ENCODE data around the gene METRN.
A peak's percentile ranks its signal among the peaks of the same experiment; 100 is the strongest.

Gene METRN

DNA sequence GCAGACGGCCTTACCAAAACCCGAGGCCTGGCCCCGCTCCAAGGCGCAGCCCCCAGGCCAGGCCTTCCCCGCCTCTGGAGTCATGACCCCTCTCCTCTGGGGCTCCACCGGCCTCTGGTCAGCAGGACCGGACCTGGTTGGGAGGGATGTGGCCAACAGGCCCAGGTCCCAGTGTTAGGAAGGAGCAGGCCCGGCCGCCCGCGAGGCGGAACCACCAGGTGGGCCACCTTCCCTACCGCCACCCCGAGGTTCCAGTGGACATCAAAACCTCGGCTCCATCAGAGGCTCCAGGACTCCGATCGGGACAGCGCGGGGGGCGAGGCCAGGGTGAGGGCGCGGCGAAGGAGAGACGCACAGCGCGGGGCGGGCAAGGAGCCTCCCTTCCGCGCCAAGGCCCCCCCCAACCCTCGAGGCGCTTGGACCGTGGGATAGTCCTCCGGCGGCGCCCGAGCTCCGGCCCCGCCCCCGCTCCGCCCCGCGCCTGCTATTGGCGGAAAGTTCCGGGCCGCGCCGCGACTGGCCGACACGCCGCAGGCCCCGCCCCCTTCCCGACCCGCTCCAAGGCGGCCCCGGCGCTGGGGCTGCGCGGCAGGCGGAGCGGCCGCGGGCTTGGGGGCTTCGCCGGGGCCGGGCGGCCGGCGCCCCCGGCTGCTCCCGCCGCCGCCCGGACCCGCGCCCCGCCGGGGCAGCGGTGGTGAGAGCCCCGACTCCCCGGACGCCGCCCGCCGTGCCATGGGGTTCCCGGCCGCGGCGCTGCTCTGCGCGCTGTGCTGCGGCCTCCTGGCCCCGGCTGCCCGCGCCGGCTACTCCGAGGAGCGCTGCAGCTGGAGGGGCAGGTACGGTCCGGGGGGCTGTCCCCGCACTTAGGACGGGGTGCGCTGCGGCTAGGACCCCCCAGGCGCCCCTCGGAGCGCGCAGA, at the start of gene METRN:
METRN (plus strand) TSS at position 561 of the 919 bp plus-strand sequence; CDS start at position 733, 172 bp downstream.
- peak; percentile 84 for DNase-seq (ENCODE audit: low read depth)

GRCh38 chr16:666572-666971, 48.3 kb upstream of the METRN start:
- no peak for DNase-seq (ENCODE audit: low read depth)

- DNase-seq (ENCODE audit: low read depth): no peak
These were observed 47.7 kb upstream of the METRN start for GRCh38 chr16:667113-667779.

DNA sequence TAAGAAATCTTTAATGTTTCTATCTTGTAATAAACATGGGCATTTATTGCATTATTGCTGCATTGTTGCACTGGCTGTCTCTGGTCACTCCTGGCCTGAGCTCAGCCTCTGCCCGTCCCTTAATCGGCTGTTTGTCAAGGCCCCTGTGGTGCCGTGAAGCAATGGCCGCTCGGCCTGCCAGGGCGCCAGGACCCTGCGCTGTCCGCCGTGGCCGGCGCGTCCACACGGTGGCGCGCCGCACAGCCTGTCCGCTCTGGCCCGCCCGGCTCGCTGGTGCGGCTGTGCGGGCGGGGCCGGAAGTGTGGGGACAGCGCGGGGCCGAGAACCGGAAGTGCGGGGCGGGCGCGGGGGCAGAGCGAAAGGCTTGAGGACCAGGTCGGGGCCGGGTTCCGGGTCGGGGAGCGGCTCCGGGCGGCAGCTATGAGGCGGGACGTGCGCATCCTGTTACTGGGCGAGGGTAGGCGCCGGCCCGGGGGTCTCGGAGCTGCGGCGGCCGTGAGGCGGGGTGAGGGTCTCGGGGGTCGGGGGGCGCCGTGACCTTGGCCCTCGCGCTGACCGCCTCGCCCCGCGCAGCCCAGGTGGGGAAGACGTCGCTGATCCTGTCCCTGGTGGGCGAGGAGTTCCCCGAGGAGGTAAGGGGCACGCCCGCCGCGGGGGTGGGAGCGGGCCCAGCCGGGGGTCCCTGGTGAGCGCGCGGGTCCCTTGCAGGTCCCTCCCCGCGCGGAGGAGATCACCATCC, 47.0 kb upstream of the METRN start, which contains the start of gene RHOT2:
RHOT2 (plus strand) TSS at position 353 of the 739 bp plus-strand sequence; CDS start at position 421, 68 bp downstream.
- peak; percentile 92 for DNase-seq (ENCODE audit: low read depth)

- DNase-seq (ENCODE audit: low read depth): no peak
These were observed 46.3 kb upstream of the METRN start for GRCh38 chr16:668519-669171.

DNA sequence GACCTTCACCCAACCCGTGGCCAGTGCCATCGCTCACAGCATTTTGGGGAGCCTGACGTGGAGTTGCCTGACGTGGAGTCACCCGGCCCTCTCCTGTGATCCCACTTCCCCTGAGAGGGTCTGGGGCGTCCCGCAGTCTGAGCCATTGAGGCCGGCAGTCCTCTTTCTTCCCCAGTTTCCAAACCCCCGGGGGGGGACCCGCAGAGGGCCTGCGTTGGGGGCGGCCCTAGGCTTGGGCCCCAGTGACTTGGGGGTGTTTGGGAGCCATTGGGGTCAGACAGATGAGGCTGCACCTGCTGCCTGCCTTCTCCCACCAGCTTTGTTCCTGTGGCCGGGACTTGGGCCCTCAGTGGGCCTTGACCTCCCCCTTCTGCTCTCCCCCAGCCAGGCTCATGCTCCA, 45.3 kb upstream of the METRN start:
- DNase-seq (ENCODE audit: low read depth): no peak

GRCh38 chr16:670485-671352, 44.2 kb upstream of the METRN start:
- no peak for DNase-seq (ENCODE audit: low read depth)

GRCh38 chr16:671353-672131, 43.4 kb upstream of the METRN start:
- no peak for DNase-seq (ENCODE audit: low read depth)

DNA sequence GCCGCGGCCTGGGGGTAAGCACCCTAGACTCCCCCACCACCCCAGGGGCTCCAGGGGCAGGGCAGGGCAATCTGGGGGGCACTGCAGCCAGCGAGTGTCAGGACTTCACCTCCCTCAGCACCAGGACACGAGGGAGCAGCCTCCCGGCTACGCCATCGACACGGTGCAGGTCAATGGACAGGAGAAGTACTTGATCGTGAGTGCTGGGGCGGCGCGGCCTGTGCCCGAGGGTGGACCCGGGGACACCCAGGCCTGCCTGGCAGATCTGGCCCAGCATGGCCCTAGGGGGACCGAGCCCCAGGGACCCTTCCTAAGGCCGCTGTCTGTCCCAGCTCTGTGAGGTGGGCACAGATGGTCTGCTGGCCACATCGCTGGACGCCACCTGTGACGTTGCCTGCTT, 42.5 kb upstream of the METRN start:
- DNase-seq (ENCODE audit: low read depth): no peak

DNA sequence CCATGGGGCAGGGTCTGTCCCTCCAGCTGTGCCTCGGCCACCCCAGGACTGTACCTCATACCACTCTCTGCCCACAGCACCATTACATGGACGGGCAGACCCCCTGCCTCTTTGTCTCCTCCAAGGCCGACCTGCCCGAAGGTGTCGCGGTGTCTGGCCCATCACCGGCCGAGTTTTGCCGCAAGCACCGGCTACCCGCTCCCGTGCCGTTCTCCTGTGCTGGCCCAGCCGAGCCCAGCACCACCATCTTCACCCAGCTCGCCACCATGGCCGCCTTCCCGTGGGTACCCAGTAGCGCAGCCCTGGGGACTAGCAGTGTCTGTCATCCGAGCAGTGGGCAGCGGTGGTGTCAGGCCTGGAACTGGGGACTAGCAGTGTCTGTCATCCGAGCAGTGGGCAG, 42.1 kb upstream of the METRN start:
- DNase-seq (ENCODE audit: low read depth): no peak

- no peak for DNase-seq (ENCODE audit: low read depth)
These were observed 41.4 kb upstream of the METRN start for GRCh38 chr16:673399-673991.

- DNase-seq (ENCODE audit: low read depth): no peak
These were observed 40.6 kb upstream of the METRN start for GRCh38 chr16:674214-674881.

DNA sequence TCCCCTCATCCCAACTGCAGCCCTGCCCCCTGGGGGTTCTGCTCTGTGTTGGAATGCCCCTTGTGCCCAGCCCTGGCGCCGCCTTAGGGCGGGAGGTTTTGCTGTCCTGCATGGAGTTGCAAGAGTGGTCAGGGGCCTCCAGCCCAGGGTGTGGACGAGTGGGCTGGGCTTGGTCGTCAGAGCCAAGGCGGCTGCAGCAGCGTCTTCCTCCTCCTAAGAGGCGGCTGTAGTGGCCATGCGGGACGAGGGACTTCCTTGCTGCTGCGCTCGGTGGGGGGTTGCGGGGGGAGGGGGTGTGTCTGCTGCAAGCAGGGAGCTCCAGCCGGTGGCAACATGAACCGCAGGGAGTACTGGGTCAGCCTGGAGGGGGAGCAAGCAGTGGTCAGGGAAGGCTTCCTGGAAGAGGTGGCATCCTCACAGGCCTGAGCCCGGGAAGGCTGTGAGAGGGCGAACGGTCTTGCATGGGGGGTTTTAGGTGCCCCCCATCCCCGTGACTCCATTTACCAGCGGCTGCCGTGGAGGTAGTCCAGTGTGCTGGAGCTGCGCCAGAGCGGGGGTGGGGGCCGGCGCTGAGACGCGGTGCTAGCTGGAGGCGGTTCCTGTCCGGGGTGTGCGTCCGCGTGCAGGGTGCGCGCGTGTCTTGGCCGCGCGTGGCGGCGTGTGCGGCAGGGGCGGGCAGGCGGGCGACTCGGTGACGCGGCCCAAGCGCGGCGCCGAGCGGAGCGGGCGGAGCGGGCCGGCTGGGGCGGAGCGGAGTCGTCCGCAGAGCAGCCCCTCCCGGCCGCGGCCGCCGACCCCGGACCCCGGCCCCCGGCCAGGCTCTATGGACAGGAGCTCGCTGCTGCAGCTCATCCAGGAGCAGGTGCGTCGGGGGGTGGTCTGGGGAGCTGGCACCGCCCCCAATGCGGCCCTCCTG, 39.7 kb upstream of the METRN start, which contains the start of gene RHBDL1:
RHBDL1 (plus strand) TSS at position 704 of the 916 bp plus-strand sequence; CDS start at position 824, 120 bp downstream.
- no peak for DNase-seq (ENCODE audit: low read depth)

DNA sequence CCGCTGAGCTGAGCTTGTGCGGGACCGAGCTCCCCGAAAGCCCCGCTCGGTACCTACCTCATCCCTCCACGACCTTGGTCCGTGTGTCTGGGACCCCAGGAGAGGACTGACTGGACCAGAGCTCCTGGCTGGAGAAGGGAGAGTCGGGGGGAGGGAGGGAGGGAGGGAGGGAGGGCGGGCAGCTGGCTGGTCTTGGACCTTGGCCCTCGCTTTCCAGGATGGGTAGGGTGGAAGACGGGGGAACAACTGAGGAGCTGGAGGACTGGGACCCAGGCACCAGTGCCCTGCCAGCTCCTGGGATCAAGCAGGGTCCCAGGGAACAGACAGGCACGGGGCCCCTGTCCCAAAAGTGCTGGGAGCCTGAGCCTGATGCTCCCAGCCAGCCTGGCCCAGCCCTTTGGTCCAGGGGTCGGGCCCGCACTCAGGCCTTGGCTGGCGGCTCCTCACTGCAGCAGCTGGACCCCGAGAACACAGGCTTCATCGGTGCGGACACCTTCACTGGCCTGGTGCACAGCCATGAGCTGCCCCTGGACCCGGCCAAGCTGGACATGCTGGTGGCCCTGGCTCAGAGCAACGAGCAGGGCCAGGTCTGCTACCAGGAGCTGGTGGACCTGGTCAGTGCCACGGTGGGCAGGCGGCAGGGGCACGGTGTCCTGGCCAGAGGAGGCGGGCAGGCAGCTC, 38.9 kb upstream of the METRN start:
- DNase-seq (ENCODE audit: low read depth): no peak

DNA sequence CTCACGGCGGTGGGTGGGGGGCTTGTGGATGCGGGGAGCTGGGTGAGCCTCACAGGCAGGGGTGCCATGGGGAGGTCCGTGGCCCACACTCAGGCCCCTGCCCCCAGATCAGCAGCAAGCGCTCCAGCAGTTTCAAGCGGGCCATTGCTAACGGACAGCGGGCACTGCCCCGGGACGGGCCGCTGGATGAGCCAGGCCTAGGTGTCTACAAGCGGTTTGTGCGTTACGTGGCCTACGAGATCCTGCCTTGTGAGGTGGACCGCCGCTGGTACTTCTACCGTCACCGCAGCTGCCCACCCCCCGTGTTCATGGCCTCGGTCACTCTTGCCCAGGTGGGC, 38.4 kb upstream of the METRN start:
- no peak for DNase-seq (ENCODE audit: low read depth)

DNA sequence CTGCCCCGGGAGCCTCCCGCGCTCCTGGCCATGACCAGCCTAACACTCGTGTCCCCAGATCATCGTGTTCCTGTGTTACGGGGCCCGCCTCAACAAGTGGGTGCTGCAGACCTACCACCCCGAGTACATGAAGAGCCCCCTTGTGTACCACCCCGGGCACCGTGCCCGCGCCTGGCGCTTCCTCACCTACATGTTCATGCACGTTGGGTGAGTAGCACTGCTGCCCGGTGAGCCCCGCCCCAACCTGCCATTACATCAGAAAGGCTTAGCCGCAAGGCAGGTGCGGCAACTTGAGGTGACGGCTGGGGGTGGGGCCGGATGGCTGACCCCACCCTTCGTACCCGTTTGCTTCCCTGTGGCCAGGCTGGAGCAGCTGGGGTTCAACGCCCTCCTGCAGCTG, 38.0 kb upstream of the METRN start:
- DNase-seq (ENCODE audit: low read depth): no peak
